Measurements from ENCODE around the gene ADA.

DNA sequence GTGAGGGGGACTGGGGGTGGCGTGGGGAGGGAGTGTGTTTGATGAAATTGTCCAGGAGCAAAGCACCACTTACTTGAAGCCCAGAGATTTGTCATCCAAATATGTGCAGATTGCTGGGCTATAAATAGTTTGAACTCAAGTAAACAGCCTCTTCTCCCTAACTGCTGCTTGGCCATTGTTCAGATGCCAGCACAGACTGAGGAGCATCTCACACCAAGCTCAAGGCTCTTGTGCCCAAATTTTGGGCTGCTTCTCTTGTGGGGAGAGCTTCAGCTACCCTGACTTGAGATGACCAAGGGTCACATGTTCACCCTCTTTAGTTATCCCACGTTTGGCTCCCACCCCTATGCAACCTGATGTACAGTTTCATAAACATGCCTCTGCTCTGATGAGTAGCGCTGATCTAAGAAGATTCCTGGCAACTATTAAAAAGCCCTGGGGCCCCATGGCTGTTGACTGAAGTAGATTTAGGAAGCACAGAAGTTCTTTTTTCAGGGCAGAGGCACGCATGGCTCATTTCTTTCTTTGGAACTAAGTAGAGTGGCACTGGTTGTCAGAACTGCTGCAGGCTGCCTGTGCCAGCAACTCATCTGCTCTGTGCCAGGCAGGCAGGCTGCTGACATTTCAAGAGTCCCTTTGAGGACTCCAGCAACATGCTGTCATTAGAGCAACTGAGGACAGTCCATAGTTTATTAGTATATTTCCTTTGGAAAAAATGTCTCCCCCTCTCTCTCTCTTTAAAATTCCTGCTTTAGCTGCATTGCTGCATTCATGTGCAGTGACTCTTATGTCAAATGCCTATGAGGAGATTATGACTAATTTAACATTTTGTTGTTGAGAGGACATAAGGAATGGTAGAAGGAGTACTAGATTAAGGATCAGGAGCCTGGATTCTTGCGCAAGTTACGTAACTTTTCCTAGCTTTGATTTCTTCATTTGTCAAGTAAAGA is 78.7 kb downstream of the ADA start:
- TF ChIP-seq, protein P1, sequence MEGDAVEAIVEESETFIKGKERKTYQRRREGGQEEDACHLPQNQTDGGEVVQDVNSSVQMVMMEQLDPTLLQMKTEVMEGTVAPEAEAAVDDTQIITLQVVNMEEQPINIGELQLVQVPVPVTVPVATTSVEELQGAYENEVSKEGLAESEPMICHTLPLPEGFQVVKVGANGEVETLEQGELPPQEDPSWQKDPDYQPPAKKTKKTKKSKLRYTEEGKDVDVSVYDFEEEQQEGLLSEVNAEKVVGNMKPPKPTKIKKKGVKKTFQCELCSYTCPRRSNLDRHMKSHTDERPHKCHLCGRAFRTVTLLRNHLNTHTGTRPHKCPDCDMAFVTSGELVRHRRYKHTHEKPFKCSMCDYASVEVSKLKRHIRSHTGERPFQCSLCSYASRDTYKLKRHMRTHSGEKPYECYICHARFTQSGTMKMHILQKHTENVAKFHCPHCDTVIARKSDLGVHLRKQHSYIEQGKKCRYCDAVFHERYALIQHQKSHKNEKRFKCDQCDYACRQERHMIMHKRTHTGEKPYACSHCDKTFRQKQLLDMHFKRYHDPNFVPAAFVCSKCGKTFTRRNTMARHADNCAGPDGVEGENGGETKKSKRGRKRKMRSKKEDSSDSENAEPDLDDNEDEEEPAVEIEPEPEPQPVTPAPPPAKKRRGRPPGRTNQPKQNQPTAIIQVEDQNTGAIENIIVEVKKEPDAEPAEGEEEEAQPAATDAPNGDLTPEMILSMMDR (IDR thresholded peaks at IDR 0.05; ENCODE audit: insufficient read depth, low read depth, low read length), result no peak
- TF ChIP-seq EZH2 (IDR thresholded peaks at IDR 0.05; ENCODE audit: insufficient read depth, low read length), result no peak
